SIG-M5 (cell line): ENCODE data around the gene TEC.
"Not testable (repeated sequence)": the region's sequence is repeated elsewhere in the genome, so short reads cannot be mapped to it uniquely, and the experiment has no call there.

Source experiments
- DNase-seq: peaks from one replicate; lab custom pipeline; 2025; lab: John Stamatoyannopoulos, UW

Gene TEC

GRCh38 chr4:48268956-48269860 is at the start of gene TEC:
Gene TEC, minus strand, starts transcription at chr4:48269838. Its CDS starts 41,224 bp downstream, at chr4:48228614.
- DNase-seq: no peak

DNA sequence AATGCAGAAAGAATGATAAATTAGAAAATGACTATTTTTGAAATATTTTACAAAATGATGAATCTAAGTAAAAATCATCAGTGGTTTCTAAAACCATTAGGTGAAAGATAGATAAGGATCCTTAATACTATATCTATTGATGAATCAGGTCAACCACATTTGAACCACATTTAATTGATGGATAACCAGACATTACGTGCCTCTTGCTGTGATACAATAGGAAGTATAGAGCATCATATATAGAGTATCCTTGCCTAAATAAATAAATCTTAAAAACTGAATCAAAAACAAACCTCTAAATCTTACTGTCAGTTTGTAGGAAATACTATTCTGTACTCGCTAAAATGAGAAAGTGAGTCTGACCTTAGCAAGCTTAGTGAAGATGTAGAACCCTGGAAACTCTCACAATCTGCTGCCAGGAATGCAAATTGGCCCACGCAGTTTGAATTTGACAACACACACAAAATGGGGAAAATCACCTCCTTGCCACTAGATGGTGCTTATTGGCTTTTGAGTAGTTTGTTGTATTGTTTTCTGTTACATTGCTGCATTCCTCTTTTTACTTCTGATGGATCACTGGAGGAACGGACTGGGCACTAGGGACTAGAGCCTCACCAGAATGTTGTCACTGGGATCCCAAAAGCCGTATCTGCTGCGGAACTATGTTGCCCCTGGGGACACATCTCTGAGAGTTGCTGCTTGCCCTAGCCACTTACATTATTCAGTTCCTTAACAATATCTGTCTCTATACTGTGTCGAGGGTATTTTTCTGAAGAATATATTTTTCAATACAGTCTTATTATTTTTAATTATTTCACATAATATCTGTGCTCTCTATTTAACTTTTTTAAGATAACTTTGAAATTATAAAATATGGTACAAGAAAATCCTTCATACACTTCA is 46.3 kb upstream of the TEC start:
- DNase-seq: no peak

DNA sequence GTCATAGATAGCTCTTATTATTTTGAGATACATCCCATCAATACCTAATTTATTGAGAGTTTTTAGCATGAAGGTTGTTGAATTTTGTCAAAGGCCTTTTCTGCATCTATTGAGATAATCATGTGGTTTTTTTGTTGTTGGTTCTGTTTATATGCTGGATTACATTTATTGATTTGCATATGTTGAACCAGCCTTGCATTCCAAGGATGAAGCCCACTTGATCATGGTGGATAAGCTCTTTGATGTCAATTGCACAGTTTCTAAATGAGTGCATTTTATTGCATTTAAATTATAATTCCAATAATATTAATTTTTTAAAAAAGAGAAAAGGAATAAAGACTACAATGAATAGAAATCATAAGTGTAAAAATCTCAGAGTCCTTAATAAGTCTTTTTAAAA is 45.1 kb upstream of the TEC start:
- not testable (repeated sequence) for DNase-seq

DNA sequence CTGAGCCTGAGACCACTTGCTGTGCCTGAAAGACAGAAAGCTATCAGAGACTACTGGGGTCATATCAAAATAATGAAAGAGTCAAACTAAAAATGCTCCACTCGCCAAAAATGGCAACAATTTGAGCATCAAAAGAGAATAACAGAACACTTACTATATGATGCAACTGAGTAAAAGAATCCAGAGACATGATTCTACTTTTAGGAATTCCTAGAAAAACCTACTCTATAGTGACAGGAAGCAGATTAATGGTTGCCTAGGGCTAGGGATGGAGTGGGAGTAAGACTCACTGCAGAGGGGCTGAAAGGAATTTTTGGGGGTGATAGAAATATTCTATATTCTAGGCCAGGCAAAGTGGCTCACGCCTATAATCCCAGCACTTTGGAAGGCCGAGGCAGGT is 42.3 kb upstream of the TEC start:
- no peak for DNase-seq

DNA sequence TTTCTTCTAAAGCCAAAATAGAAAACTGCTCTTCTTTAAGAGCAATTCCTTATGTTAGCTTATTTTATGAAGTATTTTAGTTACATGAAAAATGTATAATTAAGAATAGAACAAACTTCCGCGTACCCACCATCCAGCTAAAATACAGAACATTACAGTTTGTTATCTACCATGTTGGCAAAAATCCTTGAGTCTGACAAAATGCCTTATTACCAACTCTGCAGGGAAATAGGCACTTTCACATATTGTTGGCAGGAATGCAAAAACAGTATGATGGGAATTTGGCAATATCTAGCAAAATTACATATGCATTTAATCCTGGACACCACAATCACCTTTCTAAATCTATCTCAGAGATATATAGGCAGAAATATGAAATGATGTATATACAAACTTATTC is 39.3 kb upstream of the TEC start:
- no peak for DNase-seq

DNA sequence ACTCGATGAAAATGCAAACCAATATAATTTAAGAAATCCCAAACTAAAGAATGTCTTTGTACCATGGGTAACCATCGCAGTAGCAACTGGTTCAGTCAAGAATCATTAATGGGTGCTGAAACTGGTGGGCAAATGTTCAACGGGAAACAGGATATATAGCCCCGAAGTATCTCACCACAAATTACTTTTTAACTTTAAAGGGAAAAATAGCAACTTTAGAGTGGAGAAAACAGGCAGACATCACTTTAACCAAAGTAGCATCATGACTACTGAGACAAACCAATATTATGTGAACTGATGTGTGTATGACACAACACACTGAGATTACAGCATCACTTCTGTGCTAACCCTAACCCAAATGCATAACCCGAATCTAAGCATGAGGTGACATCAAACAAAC is 37.9 kb upstream of the TEC start:
- DNase-seq: no peak

DNA sequence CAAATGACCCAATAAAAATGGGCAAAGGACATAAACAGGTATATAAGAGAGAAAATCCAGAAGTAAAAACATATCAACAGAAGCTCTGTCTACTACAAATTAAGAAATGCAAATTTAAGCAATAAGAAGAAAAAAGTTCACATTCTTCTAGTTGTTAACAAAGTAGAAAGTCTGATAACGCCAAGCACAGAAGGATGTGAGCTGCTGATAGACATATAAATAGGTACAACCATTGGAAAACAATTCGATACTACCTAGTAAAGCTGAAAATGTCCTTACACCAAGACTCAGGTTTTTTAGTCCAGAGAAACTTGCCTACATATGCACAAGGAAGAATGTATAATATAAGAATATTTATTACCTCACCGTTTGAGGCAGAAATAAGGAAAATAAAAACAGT is 35.9 kb upstream of the TEC start:
- no peak for DNase-seq

- DNase-seq: no peak
Observed at GRCh38 chr4:48300004-48300403, 30.4 kb upstream of the TEC start.

DNA sequence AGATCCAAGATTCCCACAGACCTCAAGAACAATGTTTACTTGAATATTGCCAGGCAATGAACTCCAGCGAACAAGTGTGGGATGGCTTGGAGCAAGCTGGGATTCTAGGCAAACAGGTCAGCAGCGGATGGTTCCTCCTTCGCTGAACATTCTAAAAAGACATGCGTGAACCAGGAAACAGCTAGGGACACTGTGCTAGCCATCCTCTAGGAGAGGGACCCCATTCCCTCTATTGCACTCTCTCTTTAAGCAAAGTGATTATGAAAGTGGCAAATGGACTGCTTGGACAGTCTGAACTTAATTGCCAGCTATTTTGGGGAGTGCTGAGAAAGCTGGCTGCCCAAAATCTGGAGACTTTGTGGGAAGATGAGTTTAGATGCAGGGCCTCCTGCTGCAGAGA is 29.9 kb upstream of the TEC start:
- no peak for DNase-seq

- DNase-seq: no peak
Observed at GRCh38 chr4:48297256-48297846, 27.7 kb upstream of the TEC start.

GRCh38 chr4:48296365-48296764 is 26.7 kb upstream of the TEC start:
- no peak for DNase-seq

- no peak for DNase-seq
Observed at GRCh38 chr4:48295116-48295515, 25.5 kb upstream of the TEC start.

GRCh38 chr4:48292218-48292790 is 22.7 kb upstream of the TEC start:
- DNase-seq: not testable (repeated sequence)

- no peak for DNase-seq
Observed at GRCh38 chr4:48290146-48290772, 20.6 kb upstream of the TEC start.

GRCh38 chr4:48286060-48286459 is 16.4 kb upstream of the TEC start:
- DNase-seq: not testable (repeated sequence)

DNA sequence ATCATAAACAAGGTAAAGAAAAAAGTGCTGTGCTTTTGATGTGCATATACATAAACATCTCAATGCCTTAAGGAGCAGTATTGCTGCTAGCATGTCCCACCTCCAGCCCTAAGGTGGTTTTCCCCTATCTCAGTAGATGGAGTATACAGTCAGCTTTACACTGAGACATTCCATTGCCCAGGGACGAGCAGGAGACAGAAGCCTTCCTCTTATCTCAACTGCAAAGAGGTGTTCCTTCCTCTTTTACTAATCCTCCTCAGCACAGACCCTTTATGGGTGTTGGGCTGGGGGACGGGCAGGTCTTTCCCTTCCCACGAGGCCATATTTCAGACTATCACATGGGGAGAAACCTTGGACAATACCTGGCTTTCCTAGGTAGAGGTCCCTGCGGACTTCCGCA is 16.0 kb upstream of the TEC start:
- DNase-seq: not testable (repeated sequence)

DNA sequence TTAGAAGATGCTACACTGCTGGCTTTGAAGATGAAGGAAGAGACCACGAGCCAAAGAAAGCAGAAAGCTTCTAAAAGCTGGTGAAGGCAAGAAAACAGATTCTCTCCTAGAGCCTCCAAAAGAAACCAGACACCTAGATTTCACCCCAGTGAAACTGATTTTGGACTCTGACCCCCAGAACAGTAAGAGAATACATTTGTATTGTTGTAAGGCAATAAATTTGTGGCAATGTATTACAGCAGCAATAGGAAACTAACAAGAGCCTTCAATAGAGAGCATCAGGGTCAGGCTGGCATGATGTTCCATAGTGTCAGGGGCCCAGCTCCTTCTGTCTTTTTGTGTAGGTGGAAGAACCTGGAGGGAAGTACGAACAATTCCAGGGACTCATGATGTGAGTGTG is 6.0 kb upstream of the TEC start:
- DNase-seq: no peak

GRCh38 chr4:48275247-48275646 is 5.6 kb upstream of the TEC start:
- DNase-seq: no peak

GRCh38 chr4:48271626-48272025 is 2.0 kb upstream of the TEC start:
- no peak for DNase-seq

DNA sequence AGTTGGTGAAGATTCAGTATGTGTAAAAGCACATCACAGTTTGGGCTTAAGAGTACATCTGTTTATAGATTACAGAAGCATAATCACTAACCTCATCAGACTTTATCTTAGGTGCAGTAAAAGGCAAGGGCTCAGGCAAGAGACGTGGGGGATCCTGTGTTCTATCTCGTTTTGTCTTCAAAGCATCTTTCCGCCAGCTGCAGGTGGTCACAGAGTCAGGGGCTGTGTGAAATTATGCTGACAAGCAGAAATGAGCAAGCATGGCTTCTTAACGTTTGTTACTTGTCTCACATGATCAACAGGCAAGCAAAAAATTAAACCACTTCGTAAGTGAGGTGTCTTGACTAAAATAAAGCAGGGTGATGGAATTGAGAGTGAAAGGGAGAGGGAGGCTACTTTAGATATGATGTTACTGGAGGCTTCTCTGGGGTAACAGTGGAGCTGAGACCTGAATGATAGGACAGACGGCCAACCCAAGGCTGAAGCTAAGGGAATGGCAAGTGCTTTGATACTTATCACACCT is 1.4 kb upstream of the TEC start:
- no peak for DNase-seq

GRCh38 chr4:48270523-48270897 is 872 bp upstream of the TEC start:
- DNase-seq: no peak
